KBM-7 (cell line): ENCODE data around the gene DLGAP4.

Experiments used
- DNase-seq: peaks from one replicate; pipeline ENCODE4 v3.0.0-alpha.2; 2015
- in situ Hi-C: fragments of 300-500 bp; cut with MboI; formaldehyde crosslinking; loops from 2 replicates; pipeline ENCODE4 v1.14.3; 2020; ENCODE audit warnings: low sequenced_read_pairs, low pct_unique_long_range_greater_than_20kb, mixed read lengths

DLGAP4 gene

GRCh38 chr20:36478137-36478905 is 172.2 kb downstream of the DLGAP4 start:
- no peak for DNase-seq
- in situ Hi-C loops, result no loop called here

DNA sequence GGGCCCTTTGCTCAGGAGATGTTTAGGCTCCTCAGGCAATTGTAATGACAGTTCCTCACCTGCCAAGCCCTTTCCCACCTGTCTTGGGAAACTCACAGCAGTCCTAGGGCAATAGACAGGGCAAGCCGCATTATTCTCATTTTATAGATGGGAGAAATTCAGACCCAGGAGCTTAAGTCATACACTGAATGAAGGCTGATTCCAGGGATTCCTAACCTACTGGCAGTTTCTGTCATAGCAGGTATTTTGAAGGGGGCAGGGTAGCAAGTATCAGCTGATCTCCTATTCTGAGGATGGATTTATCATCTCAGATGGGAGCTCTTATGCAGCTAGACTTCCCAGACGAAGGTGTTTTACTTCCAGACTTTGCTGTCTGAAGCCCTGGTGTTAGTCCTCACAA is 173.8 kb downstream of the DLGAP4 start:
- in situ Hi-C loops, result no loop called here
- no peak for DNase-seq

- in situ Hi-C loops, result no loop called here
- DNase-seq, result no peak
Observed at GRCh38 chr20:36480456-36481048, 174.4 kb downstream of the DLGAP4 start.

GRCh38 chr20:36481380-36482043 is 175.4 kb downstream of the DLGAP4 start:
- DNase-seq, result no peak

DNA sequence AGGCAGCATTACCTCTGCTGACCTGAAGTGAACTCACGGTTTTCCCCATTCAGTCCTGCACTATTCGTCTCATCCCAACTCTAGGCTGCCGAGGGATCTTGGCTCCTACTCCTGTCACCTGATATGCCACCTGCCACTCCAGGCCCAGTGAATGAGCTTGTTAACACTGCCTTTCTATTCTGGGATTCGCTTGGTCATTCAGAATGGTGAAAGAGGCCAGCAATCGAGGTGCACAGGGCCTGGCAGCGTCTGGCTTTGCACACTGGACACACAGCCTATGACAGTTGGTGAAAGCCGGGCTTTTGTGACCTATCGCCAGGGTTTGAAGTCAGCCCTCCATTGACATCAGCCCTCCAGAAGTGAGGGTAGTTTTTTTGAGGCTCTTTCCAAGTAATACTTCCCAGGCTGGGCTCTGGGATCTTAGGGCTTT is 175.9 kb downstream of the DLGAP4 start:
- DNase-seq, result no peak
- in situ Hi-C loops, result no loop called here

More at GRCh38 chr20:36481380-36482043, 175.4 kb downstream of the DLGAP4 start:
- in situ Hi-C loops, result no loop called here

- no peak for DNase-seq
- in situ Hi-C loops, result no loop called here
Observed at GRCh38 chr20:36483209-36483918, 177.2 kb downstream of the DLGAP4 start.

DNA sequence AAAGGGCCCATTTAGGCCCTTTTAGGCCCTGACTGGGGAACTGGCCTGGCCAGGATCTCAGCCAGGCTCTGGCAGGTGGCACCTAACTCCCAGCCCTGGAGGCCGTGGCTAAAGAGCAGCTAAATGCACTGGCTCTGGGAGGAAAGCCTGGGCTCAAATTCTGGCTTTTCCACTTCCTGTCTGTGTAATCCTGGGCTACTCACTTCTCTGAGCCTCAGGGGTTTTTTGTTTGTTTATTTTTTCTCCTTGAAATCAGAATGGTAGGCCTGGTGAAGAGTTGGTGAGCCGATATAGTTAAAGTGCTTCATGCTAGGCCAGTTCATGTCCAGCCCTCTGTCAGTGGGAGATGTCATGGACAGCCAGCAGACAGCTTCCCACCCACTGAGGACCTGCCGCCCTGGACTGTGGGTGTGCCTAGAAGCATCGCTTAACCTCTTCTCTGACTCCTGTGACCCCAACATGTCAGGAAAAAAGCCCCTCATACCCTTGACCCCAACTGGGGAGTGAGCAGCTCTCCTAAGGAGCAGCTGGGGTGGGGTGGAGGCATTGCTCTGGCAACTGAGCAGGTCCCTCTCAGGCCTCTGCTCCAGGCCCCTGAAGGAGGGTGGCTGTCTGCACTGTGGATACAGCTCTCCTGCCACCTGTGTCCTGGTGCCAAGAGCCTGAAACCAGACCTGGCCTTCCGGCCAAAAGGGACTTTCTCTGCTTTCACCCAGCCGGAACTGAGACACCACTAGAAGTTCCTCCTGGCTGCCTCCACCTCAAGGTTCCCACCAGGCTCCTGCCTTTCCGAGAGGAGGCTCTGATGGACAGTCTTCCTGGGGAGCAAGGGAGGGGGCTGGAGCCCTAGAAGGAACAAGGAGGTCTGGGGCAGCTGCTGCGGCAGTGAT is 178.0 kb downstream of the DLGAP4 start:
- DNase-seq, result no peak

DNA sequence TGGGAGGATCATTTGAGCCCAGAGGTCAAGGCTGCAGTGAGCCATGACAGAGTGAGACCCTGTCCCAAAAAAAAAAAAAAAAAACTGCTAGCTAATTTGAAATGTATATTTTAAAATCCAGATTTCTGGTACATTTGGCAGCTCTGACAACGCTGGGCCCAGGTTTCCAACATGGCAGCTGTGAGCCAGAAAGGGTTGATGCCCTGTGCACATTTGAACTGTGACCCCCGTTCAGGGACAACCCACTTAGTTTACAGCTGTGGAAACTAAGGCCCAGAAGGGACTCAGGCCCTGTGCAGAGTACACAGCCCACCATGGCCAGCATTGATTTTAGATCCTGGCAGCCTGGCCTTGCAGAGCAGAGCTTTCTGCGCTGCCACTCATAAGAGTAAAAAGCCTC is 179.1 kb downstream of the DLGAP4 start:
- in situ Hi-C loops, result no loop called here
- DNase-seq, result no peak

More for the DNA sequence above, 178.0 kb downstream of the DLGAP4 start:
- in situ Hi-C loops, result no loop called here

DNA sequence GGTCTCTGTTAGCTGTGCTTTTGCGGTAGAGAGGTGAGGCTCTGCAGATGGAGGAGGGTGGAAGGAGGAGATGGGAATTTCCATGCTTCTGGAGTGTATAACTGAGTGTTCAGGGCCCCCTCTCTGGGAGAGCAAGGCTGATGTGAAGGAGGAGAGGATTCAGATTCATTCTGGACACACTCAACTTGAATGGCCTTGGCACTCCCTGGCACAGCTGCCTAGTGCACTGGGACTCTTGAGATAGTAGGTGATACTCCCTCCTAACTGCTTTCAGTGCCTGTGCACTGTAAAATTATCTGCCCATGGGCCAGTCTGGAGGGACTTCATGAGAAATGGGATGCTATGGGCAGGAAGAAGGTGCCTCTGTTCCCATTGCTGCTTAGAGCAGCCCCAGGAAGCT is 180.9 kb downstream of the DLGAP4 start:
- no peak for DNase-seq
- in situ Hi-C loops, result no loop called here

DNA sequence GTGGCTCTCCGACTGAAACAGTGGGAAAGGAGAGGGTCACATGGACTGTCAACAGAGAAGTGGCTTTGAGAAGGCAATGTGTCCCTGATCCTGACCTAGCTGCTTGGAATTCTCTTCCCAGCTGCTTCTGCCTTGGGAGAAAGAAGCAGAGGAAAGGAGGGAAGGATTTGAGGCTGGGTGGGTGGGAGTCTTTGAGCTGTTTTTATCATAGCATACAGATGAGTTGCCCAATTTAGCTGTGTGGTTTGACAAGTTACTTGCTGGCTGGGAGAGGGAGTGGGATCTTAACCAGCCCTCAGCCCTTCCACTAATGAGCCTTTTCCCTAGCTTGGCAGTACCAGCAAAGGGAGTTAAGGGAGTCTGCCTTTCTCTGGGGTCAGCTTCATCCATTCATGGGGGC is 184.1 kb downstream of the DLGAP4 start:
- in situ Hi-C loops, result no loop called here
- DNase-seq, result no peak

- DNase-seq, result peak; percentile 62
- in situ Hi-C loops, result no loop called here
Observed at GRCh38 chr20:36491901-36492617, 185.9 kb downstream of the DLGAP4 start.

DNA sequence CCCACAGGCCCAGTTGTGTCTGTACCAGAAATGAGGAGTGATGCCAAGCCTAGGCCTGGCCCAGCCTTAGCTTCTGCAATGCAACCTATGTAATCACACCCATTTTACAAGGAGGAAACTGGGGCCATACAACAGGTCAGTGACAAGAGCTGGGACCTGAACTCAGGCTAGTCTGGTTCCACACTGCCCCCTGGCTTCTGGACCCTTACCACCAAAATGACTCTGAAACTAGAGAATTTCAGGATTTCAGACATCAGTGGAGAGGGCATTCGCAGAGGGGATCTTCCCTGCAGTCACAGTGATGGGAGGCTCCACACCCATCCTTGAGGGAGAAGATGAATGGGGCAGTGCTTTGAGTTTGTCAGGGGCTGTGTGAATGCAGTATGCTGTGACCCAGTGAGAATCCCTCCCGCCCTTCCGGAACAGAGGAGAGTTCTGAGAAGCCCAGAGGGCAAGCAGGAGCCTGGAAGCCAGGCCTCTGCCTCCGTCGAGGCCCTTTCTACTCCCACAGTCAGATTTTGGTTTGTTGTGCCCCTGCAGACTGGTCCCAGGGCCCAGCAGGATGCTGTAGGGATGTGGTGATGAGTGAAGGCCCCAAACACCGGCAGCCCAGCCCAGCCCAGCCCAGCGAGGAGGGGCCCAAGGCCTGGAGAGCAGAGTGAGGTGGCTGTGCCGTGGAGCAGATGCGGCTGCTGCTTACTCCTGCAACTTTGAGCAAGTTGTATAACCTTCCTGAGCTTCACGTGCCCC is 187.1 kb downstream of the DLGAP4 start:
- in situ Hi-C loops, result no loop called here
- DNase-seq, result peak; percentile 24

DNA sequence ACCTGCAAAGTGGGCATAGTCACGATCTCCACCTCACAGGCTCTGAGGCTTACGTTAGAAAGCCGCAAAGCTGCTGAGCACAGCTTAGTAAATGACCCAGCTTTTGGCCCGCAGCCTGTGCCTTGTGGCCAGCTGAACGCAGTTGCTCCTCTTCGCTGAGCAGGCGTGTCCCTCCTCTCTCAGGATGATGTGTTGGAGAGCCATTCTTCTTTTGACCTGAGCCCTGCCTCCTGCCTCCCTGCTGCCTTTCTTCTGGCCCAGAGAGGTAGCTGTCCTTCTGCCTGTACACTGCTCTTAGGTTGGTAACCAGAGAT is 187.6 kb downstream of the DLGAP4 start:
- no peak for DNase-seq
- in situ Hi-C loops, result no loop called here

- in situ Hi-C loops, result no loop called here
Observed at GRCh38 chr20:36496707-36497669, 190.8 kb downstream of the DLGAP4 start.

DNA sequence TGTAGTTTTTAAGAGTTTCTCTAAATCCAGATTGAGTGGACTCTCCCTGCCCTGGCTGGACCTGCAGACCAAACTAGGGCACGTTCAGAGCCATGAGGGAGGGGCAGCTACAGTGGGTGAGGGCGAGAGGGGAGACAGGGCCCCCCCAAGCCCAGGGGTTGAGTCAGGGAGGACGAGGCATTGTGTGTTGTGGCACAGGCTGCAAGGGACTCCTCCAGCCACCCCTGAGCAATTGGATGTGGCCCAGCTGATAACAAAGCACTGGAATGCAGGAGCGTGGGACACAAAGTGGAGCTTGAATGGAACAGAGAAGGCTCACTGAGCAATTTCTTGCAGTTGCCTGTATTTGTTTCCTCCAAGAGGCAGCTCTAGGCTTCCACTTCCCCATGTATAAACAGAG is 191.7 kb downstream of the DLGAP4 start:
- in situ Hi-C loops, result no loop called here
- DNase-seq, result no peak

More at GRCh38 chr20:36496707-36497669, 190.8 kb downstream of the DLGAP4 start:
- DNase-seq, result no peak

- in situ Hi-C loops, result no loop called here
- no peak for DNase-seq
Observed at GRCh38 chr20:36498386-36499179, 192.4 kb downstream of the DLGAP4 start.
